H9 (cell line): Measurements from ENCODE around the gene TMSB4Y. TPM values are rescaled to one million over a fixed set of nuclear protein-coding genes. Genes with fewer than 3 reads are reported as not detected.

ENCODE experiments used
- DNase-seq: peaks from one replicate; pipeline ENCODE4 v3.0.0-alpha.2; 2017
- H2AFZ ChIP-seq: one replicate; pipeline ENCODE4 v1.6.1; 2013; ENCODE audit warnings: mild to moderate bottlenecking, low read length, control low read depth, moderate library complexity
- H2AK5ac ChIP-seq: 2 replicates; pipeline ENCODE4 v1.6.1; 2013; ENCODE audit warnings: low read length, control low read depth, mixed read lengths; ENCODE audit not compliant: insufficient read length
- H2BK120ac ChIP-seq: one replicate; pipeline ENCODE4 v1.6.1; 2013; ENCODE audit warnings: low read depth, mild to moderate bottlenecking, low read length, control low read depth, inconsistent platforms; ENCODE audit not compliant: poor library complexity, severe bottlenecking
- H2BK12ac ChIP-seq: 2 replicates; pipeline ENCODE4 v1.6.1; 2013; ENCODE audit warnings: low read length, control low read depth, mixed read lengths, low read depth; ENCODE audit not compliant: insufficient read length
- H2BK15ac ChIP-seq: 2 replicates; pipeline ENCODE4 v1.6.1; 2013; ENCODE audit warnings: low read depth, low read length, control low read depth
- H2BK20ac ChIP-seq: one replicate; pipeline ENCODE4 v1.6.1; 2013; ENCODE audit warnings: low read depth, mild to moderate bottlenecking, low read length, control low read depth, inconsistent platforms; ENCODE audit not compliant: poor library complexity, severe bottlenecking
- H2BK5ac ChIP-seq: 2 replicates; pipeline ENCODE4 v1.6.1; 2013; ENCODE audit warnings: low read length, control low read depth, mixed read lengths; ENCODE audit not compliant: insufficient read length
- H3K14ac ChIP-seq: 2 replicates; pipeline ENCODE4 v1.6.1; 2013; ENCODE audit warnings: low read length, control low read depth; ENCODE audit not compliant: insufficient read depth
- H3K18ac ChIP-seq: 2 replicates; pipeline ENCODE4 v1.6.1; 2013; ENCODE audit warnings: low read depth, mild to moderate bottlenecking, mixed read lengths, low read length, control low read depth; ENCODE audit not compliant: insufficient read length
- H3K23ac ChIP-seq: 2 replicates; pipeline ENCODE4 v1.6.1; 2013; ENCODE audit warnings: low read length, control low read depth, mixed read lengths, low read depth; ENCODE audit not compliant: insufficient read length
- H3K23me2 ChIP-seq: 2 replicates; pipeline ENCODE4 v1.6.1; 2013; ENCODE audit warnings: low read depth, mild to moderate bottlenecking, mixed read lengths, low read length, control low read depth; ENCODE audit not compliant: insufficient read length, poor library complexity, severe bottlenecking
- H3K27ac ChIP-seq: 2 replicates; pipeline ENCODE4 v1.5.1; 2013; ENCODE audit warnings: low read length, control low read depth, mixed read lengths, low read depth; ENCODE audit not compliant: insufficient read length
- H3K27me3 ChIP-seq: 2 replicates; pipeline ENCODE4 v1.6.1; 2013; ENCODE audit warnings: low read length, control low read depth, inconsistent platforms; ENCODE audit not compliant: insufficient read depth
- H3K4ac ChIP-seq: 2 replicates; pipeline ENCODE4 v1.6.1; 2013; ENCODE audit warnings: low read depth, mild to moderate bottlenecking, control low read depth, inconsistent platforms, low read length, moderate library complexity
- H3K4me1 ChIP-seq: 2 replicates; pipeline ENCODE4 v1.6.1; 2013; ENCODE audit warnings: low read length, control low read depth, inconsistent platforms; ENCODE audit not compliant: insufficient read depth
- H3K4me2 ChIP-seq: 2 replicates; pipeline ENCODE4 v1.6.1; 2013; ENCODE audit warnings: low read length, control low read depth, mixed read lengths; ENCODE audit not compliant: insufficient read length, insufficient read depth
- H3K56ac ChIP-seq: 2 replicates; pipeline ENCODE4 v1.6.1; 2013; ENCODE audit warnings: low read depth, mild to moderate bottlenecking, mixed read lengths, low read length, control low read depth; ENCODE audit not compliant: insufficient read length
- H3K79me1 ChIP-seq: 2 replicates; pipeline ENCODE4 v1.6.1; 2013; ENCODE audit warnings: low read depth, mild to moderate bottlenecking, moderate library complexity, low read length, control low read depth, inconsistent platforms; ENCODE audit not compliant: insufficient read depth, poor library complexity, severe bottlenecking
- H3K79me2 ChIP-seq: 2 replicates; pipeline ENCODE4 v1.6.1; 2013; ENCODE audit warnings: low read length, control low read depth, inconsistent platforms; ENCODE audit not compliant: insufficient read depth
- H3K9ac ChIP-seq: 2 replicates; pipeline ENCODE4 v1.6.1; 2013; ENCODE audit warnings: low read length, control low read depth, mixed read lengths; ENCODE audit not compliant: insufficient read length; ENCODE audit errors: extremely low read depth
- H3K9me3 ChIP-seq: one replicate; pipeline ENCODE4 v1.6.1; 2013; ENCODE audit warnings: low read depth, low read length, inconsistent platforms; ENCODE audit not compliant: control insufficient read depth
- H3T11ph ChIP-seq: one replicate; pipeline ENCODE4 v1.6.1; 2013; ENCODE audit warnings: mild to moderate bottlenecking, low read length, control low read depth, inconsistent platforms
- H4K20me1 ChIP-seq: one replicate; pipeline ENCODE4 v1.6.1; 2013; ENCODE audit not compliant: control insufficient read depth, insufficient read length, insufficient read depth
- H4K5ac ChIP-seq: 2 replicates; pipeline ENCODE4 v1.6.1; 2013; ENCODE audit warnings: low read depth, mild to moderate bottlenecking, mixed read lengths, low read length, control low read depth; ENCODE audit not compliant: insufficient read length
- H4K8ac ChIP-seq: replicated peaks from 2 replicates; pipeline ENCODE4 v1.6.1; 2013; ENCODE audit warnings: low read length, control low read depth, mixed read lengths, low read depth; ENCODE audit not compliant: insufficient read length
- H4K91ac ChIP-seq: 2 replicates; pipeline ENCODE4 v1.6.1; 2013; ENCODE audit warnings: low read depth, mild to moderate bottlenecking, moderate library complexity, mixed read lengths, low read length, control low read depth; ENCODE audit not compliant: insufficient read length
- H3K27ac Mint-ChIP-seq, 3 experiments: 2 replicates in 2 of 3; 3 replicates in 1 of 3; pipeline ENCODE4 v1.8.0; 2020 to 2021; ENCODE audit warnings: mixed read lengths in 3 of 3, mild to moderate bottlenecking in 1 of 3, moderate library complexity in 1 of 3
- H3K27me3 Mint-ChIP-seq: 2 replicates; pipeline ENCODE4 v1.8.0; 2021; ENCODE audit warnings: low read depth, mild to moderate bottlenecking, moderate library complexity, mixed read lengths
- H3K36me3 Mint-ChIP-seq, 3 experiments: 2 replicates in 2 of 3; 3 replicates in 1 of 3; pipeline ENCODE4 v1.8.0; 2020 to 2021; ENCODE audit warnings: low read depth in 3 of 3, mixed read lengths in 3 of 3; ENCODE audit not compliant: insufficient read depth in 1 of 3
- H3K4me1 Mint-ChIP-seq, 2 experiments: 2 replicates each; pipeline ENCODE4 v1.8.0; 2020; ENCODE audit warnings: mixed read lengths in 2 of 2
- H3K4me3 Mint-ChIP-seq, 2 experiments: 2 replicates in 1 of 2; 3 replicates in 1 of 2; pipeline ENCODE4 v1.8.0; 2020 to 2021; ENCODE audit warnings: mild to moderate bottlenecking in 2 of 2, mixed read lengths in 2 of 2, moderate library complexity in 1 of 2
- H3K9me3 Mint-ChIP-seq, 2 experiments: 2 replicates in 1 of 2; 3 replicates in 1 of 2; pipeline ENCODE4 v1.8.0; 2020; ENCODE audit warnings: mild to moderate bottlenecking in 2 of 2, mixed read lengths in 2 of 2, moderate library complexity in 1 of 2
- CTCF ChIP-seq: fragments of 200-600 bp; sonication (generic); conservative IDR thresholded peaks from 3 replicates; pipeline ENCODE4 v1.8.0; 2021; ENCODE audit warnings: antibody characterized with exemption, mild to moderate bottlenecking
- WGBS: extraction: QIAGEN DNeasy Blood & Tissue Kit; methylation state at CpG from one replicate; pipeline ENCODE4 v1.1.7; 2013; ENCODE audit warnings: missing lambda C conversion rate, low lambda C conversion rate, mixed read lengths; ENCODE audit not compliant: insufficient read length; ENCODE audit errors: extremely low coverage; 5-methylcytosine and 5-hydroxymethylcytosine counted together
- total RNA-seq: library from RNA; stranded (reverse); gene quantifications from 2 replicates; pipeline ENCODE4 v1.2.1, GENCODE V29; 2021

TMSB4Y gene
- total RNA-seq, 1 experiment from 2014 or later: not detected

DNA sequence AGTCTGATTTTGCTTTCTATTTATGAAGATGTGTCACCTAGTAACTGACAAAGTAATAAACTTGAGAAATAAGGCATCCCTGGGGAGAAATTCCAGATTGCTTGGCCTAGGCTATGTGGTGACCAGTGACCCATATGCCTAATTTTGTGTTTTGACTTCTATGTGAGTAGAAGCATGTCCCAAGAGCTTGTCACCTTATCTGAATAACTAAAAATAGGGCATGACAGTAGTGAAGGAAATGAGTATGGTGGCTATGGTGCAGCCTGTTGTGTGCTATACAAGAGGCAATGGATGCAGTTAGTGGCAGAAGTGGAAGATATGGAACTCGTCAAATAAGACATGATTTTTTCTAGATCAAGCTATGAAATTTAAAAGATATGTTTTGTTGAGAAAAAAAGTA, 15.3 kb downstream of the TMSB4Y start:
- Histone ChIP-seq H2AK5ac (no peak overlapping the region), H2BK120ac (no peak overlapping the region), H2AFZ (no peak overlapping the region), H3K4me2 (no peak overlapping the region), H4K8ac (no peak overlapping the region), H3K27me3 (no peaks in the 10 kb centered on the region), H3K56ac (no peak overlapping the region), H2BK15ac (no peak overlapping the region), H4K5ac (no peak overlapping the region), H3T11ph (no peak overlapping the region), H2BK12ac (no peak overlapping the region), H3K23ac (no peak overlapping the region), H3K4ac (no peak overlapping the region), H4K20me1 (no peaks in the 10 kb centered on the region), H3K23me2 (no peaks in the 10 kb centered on the region), H3K14ac (no peak overlapping the region), H4K91ac (no peak overlapping the region), H3K4me1 (no peaks in the 10 kb centered on the region), H2BK20ac (no peak overlapping the region), H3K79me2 (no peaks in the 10 kb centered on the region), H3K9me3 (no peaks in the 10 kb centered on the region), H3K18ac (no peak overlapping the region), H3K9ac (no peak overlapping the region), H2BK5ac (no peak overlapping the region), H3K27ac (no peak overlapping the region), H3K79me1 (no peaks in the 10 kb centered on the region)
- DNase-seq: no peak
- no peak for TF ChIP-seq CTCF
- no peak overlapping the region for H3K4me3 Mint-ChIP-seq
- no peaks in the 10 kb centered on the region for H3K36me3 Mint-ChIP-seq
- H3K4me1 Mint-ChIP-seq: no peaks in the 10 kb centered on the region
- no CpG with 5 or more reads among the region's 1 CpG for WGBS
- H3K9me3 Mint-ChIP-seq: no peaks in the 10 kb centered on the region
- no peaks in the 10 kb centered on the region for H3K27me3 Mint-ChIP-seq
- no peak overlapping the region for H3K27ac Mint-ChIP-seq
